Esophagus squamous epithelium (tissue), 5 donors: Measurements from ENCODE around the gene NMD3. TPM values are rescaled to one million over a fixed set of nuclear protein-coding genes. Genes with fewer than 3 reads are reported as not detected.
A peak's percentile ranks its signal among the peaks of the same experiment; 100 is the strongest.
"Not testable (repeated sequence)": the region's sequence is repeated elsewhere in the genome, so short reads cannot be mapped to it uniquely, and the experiment has no call there.

Experiments
- DNase-seq: peaks from one replicate; lab custom pipeline; 2025; lab: John Stamatoyannopoulos, UW
- H3K27ac ChIP-seq, 4 donors: fragments of 200-600 bp; sonication (generic); one replicate each; pipeline ENCODE4 v1.5.1; 2016 to 2019; ENCODE audit warnings: mild to moderate bottlenecking in 1 of 4
- H3K27me3 ChIP-seq, 4 donors: fragments of 200-600 bp; sonication (generic); 1 replicate in 3 of 4; 2 replicates in 1 of 4; pipeline versions ENCODE4 v1.5.1 to v1.6.0; 2017 to 2021; ENCODE audit warnings: antibody characterized with exemption in 1 of 4
- H3K36me3 ChIP-seq, 3 donors: fragments of 200-600 bp; sonication (generic); one replicate each; pipeline ENCODE4 v1.5.1; 2016 to 2019
- H3K4me1 ChIP-seq, 3 donors: fragments of 200-600 bp; sonication (generic); one replicate each; pipeline ENCODE4 v1.5.1; 2017 to 2019
- H3K4me3 ChIP-seq, 4 donors: fragments of 200-600 bp; sonication (generic); 1 replicate in 3 of 4; 2 replicates in 1 of 4; pipeline ENCODE4 v1.5.1; 2016 to 2019; ENCODE audit warnings: mild to moderate bottlenecking in 2 of 4, moderate library complexity in 1 of 4
- H3K9me3 ChIP-seq, 3 donors: fragments of 200-600 bp; sonication (generic); one replicate each; pipeline ENCODE4 v1.5.1; 2016 to 2019
- CTCF ChIP-seq, 6 experiments: fragments of 450-650 bp in 4 of 6; fragments of 200-600 bp in 2 of 6; sonication (generic) in 2 of 6; IDR thresholded peaks; one replicate each; pipeline ENCODE4 v1.5.1; 2016 to 2019; ENCODE audit warnings: antibody characterized with exemption in 6 of 6, mild to moderate bottlenecking in 4 of 6, moderate library complexity in 4 of 6
- POLR2A ChIP-seq, 4 donors: fragments of 450-650 bp; IDR thresholded peaks; one replicate each; pipeline ENCODE4 v1.6.1; 2017; ENCODE audit warnings: antibody characterized with exemption in 4 of 4, mild to moderate bottlenecking in 4 of 4, moderate library complexity in 3 of 4
- WGBS, 2 donors: methylation state at CpG; one replicate each; pipeline ENCODE4 v1.1.5; 2018; 5-methylcytosine and 5-hydroxymethylcytosine counted together
- intact Hi-C: fragments of 100-400 bp; cut with DNase I; formaldehyde crosslinking; loops from one replicate; pipeline ENCODE4 v1.15.0; 2022
- total RNA-seq, 4 donors: library from RNA; depleted of rRNA; stranded (reverse); fragments of >200 nt; gene quantifications; one replicate each; pipeline ENCODE4 v1.1.0, GENCODE V29; 2016
- donor health status: DM: yes; HTN: yes; CAD: no.

The NMD3 gene
- total RNA-seq: 10 to 100 TPM; 24.5 to 56.1 (median 38.3) TPM

GRCh38 chr3:161220850-161221753 lies at the start of gene NMD3:
Gene NMD3, plus strand, starts transcription at chr3:161221311. Its CDS starts 703 bp downstream, at chr3:161222014.
- intact Hi-C loops: no loop called here
- Histone ChIP-seq H3K4me1 (peaks cover 4 to 50% (median 14%) of the 10 kb centered on the region in 3 donors), H3K27me3 (no peaks in the 10 kb centered on the region), H3K27ac (peak within 1 kb of the TSS; percentile 91 to 98 (median 96)), H3K36me3 (peaks cover 0 to 17% (median 5%) of the 10 kb centered on the region in 3 donors), H3K9me3 (no peaks in the 10 kb centered on the region), H3K4me3 (peak within 1 kb of the TSS; percentile 62 to 99 (median 96))
- TF ChIP-seq POLR2A (IDR thresholded peaks at IDR 0.05) (peak in 3 of 4 donors; percentile 60 to 91 (median 81)), CTCF (IDR thresholded peaks at IDR 0.05) (no peak)
- WGBS, 2 donors: 1% methylated on average over 22 of the region's 71 CpGs
- peak; percentile 69 for DNase-seq

GRCh38 chr3:161171639-161172552 lies 49.2 kb upstream of the NMD3 start:
- DNase-seq: no peak
- 68 to 71% methylated on average over 2 of the region's 2 CpGs for WGBS, 2 donors

GRCh38 chr3:161175506-161175905 lies 45.6 kb upstream of the NMD3 start:
- 28 to 32% methylated on average over 1 of the region's 1 CpG for WGBS, 2 donors
- H3K36me3 ChIP-seq: no peaks in the 10 kb centered on the region
- intact Hi-C loops: no loop called here

More at GRCh38 chr3:161171639-161172552, 49.2 kb upstream of the NMD3 start:
- no peak for TF ChIP-seq POLR2A (IDR thresholded peaks at IDR 0.05)
- peak in 2 of 6 experiments; percentile 11 to 24 for TF ChIP-seq CTCF (IDR thresholded peaks at IDR 0.05)
- no peaks in the 10 kb centered on the region for H3K36me3 ChIP-seq
- H3K27ac ChIP-seq: no peak overlapping the region
- intact Hi-C loops: no loop called here
- H3K27me3 ChIP-seq: no peaks in the 10 kb centered on the region
- H3K9me3 ChIP-seq: no peaks in the 10 kb centered on the region
- no peak overlapping the region for H3K4me3 ChIP-seq
- H3K4me1 ChIP-seq: peaks cover 0 to 10% (median 0%) of the 10 kb centered on the region in 3 donors

GRCh38 chr3:161177991-161178390 lies 43.1 kb upstream of the NMD3 start:
- intact Hi-C loops: no loop called here
- no peak for DNase-seq
- Histone ChIP-seq H3K9me3 (no peaks in the 10 kb centered on the region), H3K4me3 (no peak overlapping the region), H3K36me3 (no peaks in the 10 kb centered on the region), H3K27ac (no peak overlapping the region), H3K27me3 (no peaks in the 10 kb centered on the region), H3K4me1 (no peaks in the 10 kb centered on the region)
- TF ChIP-seq CTCF (IDR thresholded peaks at IDR 0.05): no peak
- TF ChIP-seq POLR2A (IDR thresholded peaks at IDR 0.05): no peak
- 58 to 66% methylated on average over 3 of the region's 3 CpGs for WGBS, 2 donors

More at GRCh38 chr3:161175506-161175905, 45.6 kb upstream of the NMD3 start:
- no peak for DNase-seq
- H3K27me3 ChIP-seq: no peaks in the 10 kb centered on the region
- no peaks in the 10 kb centered on the region for H3K9me3 ChIP-seq
- no peak for TF ChIP-seq POLR2A (IDR thresholded peaks at IDR 0.05)
- no peak for TF ChIP-seq CTCF (IDR thresholded peaks at IDR 0.05)
- no peak overlapping the region for H3K27ac ChIP-seq
- H3K4me1 ChIP-seq: peaks cover 0 to 10% (median 0%) of the 10 kb centered on the region in 3 donors
- H3K4me3 ChIP-seq: no peak overlapping the region

- 0 to 38% methylated on average over 1 of the region's 1 CpG for WGBS, 2 donors
These were observed 39.7 kb upstream of the NMD3 start for GRCh38 chr3:161181371-161181770.

More at GRCh38 chr3:161181371-161181770, 39.7 kb upstream of the NMD3 start:
- H3K36me3 ChIP-seq, intact Hi-C loops, H3K27ac ChIP-seq, H3K9me3 ChIP-seq, DNase-seq, H3K27me3 ChIP-seq, H3K4me3 ChIP-seq, H3K4me1 ChIP-seq: not testable (repeated sequence)
